Activated CD4-positive, alpha-beta T cell treated with anti-CD3 and anti-CD28 coated beads for 4 hours (primary cell): Measurements from ENCODE around the gene MMP2.

ENCODE experiments used
- DNase-seq, 2 donors: peaks; one replicate each; pipeline ENCODE4 v3.0.0-alpha.2; 2020

Gene MMP2

DNA sequence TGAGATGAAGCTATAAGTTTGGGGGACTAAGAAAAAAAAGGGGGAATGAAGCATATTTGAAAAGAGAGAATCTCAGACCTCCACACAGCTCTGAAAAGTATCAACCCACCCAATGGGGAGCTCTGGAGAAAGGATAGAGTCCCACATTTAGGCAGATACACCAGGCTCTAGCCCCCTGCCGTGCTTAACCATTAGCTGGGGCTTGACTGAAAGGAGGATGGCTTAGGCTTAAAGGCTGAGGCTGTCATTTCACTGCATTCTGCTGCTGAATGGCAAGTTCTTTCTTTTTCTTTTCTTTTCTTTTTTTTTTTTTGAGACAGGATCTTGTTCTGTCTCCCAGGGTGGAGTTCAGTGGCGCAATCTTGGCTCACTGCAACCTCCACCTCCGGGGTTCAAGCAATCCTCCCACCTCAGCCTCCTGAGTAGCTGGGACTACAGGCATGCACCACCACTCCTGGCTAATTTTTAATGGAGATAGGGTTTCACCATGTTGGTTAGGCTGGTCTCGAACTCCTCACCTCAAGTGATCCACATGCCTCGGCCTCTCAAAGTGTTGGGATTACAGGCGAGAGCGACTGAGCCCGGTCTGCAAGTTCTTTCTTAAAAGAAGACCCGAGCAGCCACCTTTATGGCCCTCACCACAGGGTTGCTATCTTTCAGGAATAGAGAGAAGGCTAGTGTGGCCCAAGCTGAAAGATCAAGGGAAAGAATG is 9.0 kb upstream of the MMP2 start:
- no peak for DNase-seq

DNA sequence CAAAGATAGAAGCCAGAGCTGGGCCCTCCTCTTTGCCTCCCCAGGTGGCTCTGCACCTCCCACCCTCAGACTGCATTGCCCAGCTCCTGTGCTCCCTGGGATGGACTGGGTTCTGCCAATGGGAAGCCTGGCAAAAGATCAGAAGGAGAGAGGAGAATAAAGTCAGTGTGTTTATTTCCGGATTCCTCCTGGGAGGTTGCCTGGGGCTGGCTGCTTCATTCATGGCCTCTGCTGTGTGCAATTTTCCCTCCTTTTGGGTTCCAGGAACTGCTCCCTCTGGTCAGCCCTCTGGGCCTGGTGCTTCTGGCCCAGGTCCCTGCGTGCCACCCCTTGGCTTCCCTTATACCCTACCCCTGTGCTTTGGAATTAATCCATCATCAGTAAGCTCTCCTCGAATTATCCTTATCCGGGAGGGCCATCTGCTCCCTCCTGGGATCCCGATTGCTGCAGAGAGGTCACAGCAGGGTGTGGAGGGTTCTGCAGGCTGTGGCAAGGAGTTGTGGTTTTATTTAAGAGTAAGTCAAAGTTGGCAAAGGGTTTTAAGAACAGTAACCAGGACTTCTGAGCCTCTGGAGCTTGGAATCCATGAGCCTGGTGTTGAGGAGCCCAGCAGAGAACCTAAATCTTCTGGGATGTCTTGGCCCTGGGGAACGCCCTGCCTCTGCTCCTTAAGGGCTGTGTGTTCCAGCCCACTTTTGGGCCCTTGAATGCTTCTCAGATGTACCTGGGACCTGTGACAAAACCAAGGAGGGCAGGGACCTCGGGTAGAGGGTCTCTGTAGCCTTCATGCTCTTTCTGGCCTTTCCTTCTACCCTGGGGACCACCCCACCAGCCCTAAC is 8.2 kb upstream of the MMP2 start:
- no peak for DNase-seq

GRCh38 chr16:55471448-55472097 is 7.4 kb upstream of the MMP2 start:
- DNase-seq: no peak

- DNase-seq: no peak
Measured at GRCh38 chr16:55473587-55473986, 5.4 kb upstream of the MMP2 start.

- no peak for DNase-seq
Measured at GRCh38 chr16:55474821-55475220, 4.2 kb upstream of the MMP2 start.

DNA sequence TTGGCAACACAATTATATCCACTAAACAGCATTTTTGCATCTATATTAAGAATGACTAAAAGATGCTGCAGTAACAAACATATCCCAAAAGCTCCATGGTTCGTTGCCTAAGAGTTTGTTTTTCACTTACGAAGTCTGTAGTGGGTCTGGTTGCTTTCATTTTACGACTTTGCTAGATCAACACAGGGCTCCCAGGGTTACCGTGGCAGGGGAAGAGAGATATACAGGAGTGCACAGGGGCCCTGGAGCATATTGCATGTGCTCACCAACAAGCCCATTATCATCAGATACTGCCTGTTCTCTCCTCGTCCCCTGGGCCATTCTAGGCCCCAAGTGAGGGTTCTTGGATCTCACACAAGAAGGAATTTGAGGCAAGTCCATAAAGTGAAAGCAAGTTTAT is 3.1 kb upstream of the MMP2 start:
- no peak for DNase-seq

- no peak for DNase-seq
Measured at GRCh38 chr16:55476625-55477533, 2.1 kb upstream of the MMP2 start.

- DNase-seq: no peak
Measured at GRCh38 chr16:55477736-55478135, 1.3 kb upstream of the MMP2 start.

GRCh38 chr16:55479430-55480140 is 587 bp downstream of the MMP2 start:
- no peak for DNase-seq

DNA sequence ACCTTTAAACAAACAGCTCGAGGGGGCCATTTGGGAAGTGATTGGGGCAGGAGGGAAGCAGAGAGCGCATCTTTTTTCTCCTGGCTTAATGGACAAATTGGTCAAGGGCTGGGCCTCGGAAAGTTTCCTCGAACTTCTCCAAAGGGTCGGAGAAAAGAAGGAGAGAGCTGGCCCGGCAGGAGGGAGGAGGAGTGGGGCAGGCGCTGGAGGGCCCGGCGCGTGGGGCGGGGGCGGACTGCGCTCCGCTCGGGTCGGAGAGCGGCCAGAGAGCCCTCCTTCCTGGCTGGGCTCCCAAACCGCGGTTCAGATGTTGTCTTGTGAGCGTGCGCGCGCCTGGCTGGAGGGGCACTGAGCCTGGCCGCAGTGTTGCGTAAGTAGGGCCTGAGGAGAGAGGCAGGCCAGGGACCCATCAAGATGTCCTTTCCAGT is 1.2 kb downstream of the MMP2 start:
- no peak for DNase-seq

DNA sequence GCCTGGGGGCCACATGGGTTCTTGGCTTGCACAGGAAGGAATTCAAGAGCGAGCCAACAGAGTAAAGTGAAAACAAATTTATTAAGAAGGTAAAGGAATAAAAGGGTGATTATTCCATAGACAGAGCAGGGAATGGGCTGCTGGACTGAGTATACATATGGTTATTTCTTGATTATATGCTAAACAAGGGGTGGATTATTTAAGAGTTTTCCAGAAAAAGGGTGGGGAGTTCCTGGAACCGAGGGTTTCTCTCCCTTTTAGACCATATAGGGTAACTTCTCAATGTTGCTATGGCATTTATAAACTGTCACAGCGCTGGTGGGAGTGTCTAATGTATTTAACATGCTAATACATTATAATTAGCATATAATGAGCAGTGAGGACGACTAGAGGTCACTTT is 2.0 kb downstream of the MMP2 start:
- no peak for DNase-seq

GRCh38 chr16:55482056-55482455 is 3.1 kb downstream of the MMP2 start:
- DNase-seq: no peak

GRCh38 chr16:55487048-55487803 is 8.2 kb downstream of the MMP2 start:
- no peak for DNase-seq

GRCh38 chr16:55488306-55488705 is 9.3 kb downstream of the MMP2 start:
- DNase-seq: no peak

DNA sequence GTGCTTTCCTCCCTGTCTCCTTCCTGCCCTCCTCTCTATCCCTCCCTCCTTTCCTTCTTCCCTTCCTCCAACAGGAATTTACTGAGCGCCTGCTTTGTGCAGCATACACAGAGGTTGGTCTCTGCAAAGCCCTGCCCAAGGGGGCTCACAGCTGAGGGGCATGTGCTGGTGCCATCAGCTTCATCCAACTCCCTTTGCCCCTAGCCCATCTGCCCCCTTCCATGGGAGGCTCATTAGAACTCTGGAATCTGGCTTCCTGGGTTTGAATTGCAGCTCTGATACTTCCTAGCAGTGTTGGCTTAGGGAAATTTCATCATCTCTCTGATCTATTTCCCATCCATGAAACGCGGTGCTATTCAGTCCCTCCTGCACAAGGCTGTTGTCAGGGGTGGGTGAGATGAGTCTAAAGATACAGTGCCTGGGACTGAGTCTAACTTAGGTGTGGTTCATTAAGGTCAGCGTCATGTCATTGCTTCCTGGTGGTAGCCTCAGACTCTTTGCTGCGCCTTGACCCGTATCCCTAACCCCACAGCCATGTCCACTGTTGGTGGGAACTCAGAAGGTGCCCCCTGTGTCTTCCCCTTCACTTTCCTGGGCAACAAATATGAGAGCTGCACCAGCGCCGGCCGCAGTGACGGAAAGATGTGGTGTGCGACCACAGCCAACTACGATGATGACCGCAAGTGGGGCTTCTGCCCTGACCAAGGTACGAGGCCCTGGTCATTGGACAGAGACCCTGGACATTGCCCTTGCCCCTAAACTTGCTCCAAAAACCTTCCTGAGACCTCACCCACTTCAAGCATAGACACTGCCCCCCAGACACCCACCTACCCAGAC is 10.3 kb downstream of the MMP2 start:
- DNase-seq: no peak

DNA sequence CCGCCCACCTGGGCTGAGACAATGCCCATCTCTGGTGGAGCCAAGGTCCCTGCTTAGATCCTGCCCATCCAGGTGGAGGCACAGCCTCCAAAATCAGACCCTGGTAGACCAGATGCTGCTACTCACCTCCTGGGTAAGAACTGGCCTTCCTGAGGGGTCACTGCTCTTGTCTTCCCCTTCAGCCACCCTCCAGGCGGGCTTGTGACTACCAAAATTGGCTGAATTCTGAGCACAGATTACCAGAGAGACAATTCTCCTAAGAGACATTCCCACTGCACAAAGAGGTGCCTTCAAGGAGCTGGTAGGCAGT is 10.9 kb downstream of the MMP2 start:
- no peak for DNase-seq

- no peak for DNase-seq
Measured at GRCh38 chr16:55490301-55490700, 11.3 kb downstream of the MMP2 start.

DNA sequence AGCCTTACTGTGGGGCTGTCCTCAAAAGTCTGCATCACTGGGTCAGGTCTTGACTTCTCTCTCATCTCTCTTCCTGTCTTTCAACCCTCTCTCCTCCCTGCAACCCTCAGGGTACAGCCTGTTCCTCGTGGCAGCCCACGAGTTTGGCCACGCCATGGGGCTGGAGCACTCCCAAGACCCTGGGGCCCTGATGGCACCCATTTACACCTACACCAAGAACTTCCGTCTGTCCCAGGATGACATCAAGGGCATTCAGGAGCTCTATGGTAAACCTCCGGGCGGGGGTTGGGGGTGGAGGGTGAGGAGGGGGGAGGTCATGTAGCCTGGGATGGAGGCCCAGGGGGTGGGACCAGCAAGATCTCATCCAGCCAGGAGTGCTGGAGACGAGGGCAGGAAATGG is 12.7 kb downstream of the MMP2 start:
- DNase-seq: no peak

GRCh38 chr16:55492756-55493380 is 13.9 kb downstream of the MMP2 start:
- DNase-seq: no peak

GRCh38 chr16:55494994-55495421 is 16.0 kb downstream of the MMP2 start:
- no peak for DNase-seq
